Measurements from ENCODE around the gene PHIP.
"Not testable (repeated sequence)": the region's sequence is repeated elsewhere in the genome, so short reads cannot be mapped to it uniquely, and the experiment has no call there.

Gene PHIP

GRCh38 chr6:78911218-78911940, 166.7 kb downstream of the PHIP start:
- DNase-seq, result no peak

- DNase-seq, result no peak
Measured at GRCh38 chr6:78910591-78911171, 167.4 kb downstream of the PHIP start.

GRCh38 chr6:78910010-78910409, 168.0 kb downstream of the PHIP start:
- no peak for DNase-seq

- DNase-seq, result no peak
Measured at GRCh38 chr6:78909391-78909790, 168.7 kb downstream of the PHIP start.

GRCh38 chr6:78908621-78909020, 169.4 kb downstream of the PHIP start:
- no peak for DNase-seq

GRCh38 chr6:78896227-78896626, 181.8 kb downstream of the PHIP start:
- DNase-seq, result no peak

- DNase-seq, result not testable (repeated sequence)
Measured at GRCh38 chr6:78889901-78890300, 188.2 kb downstream of the PHIP start.
